A375 (cell line): Measurements from ENCODE around the gene ZNF316. TPM values are rescaled to one million over a fixed set of nuclear protein-coding genes. Genes with fewer than 3 reads are reported as not detected.

Experiments
- total RNA-seq: library from RNA; depleted of rRNA; stranded (reverse); fragments of >200 nt; shearing (Covaris generic); gene quantifications from 2 replicates; pipeline ENCODE4 v1.2.3, GENCODE V29; 2014; rRNA removed

Gene ZNF316
- 23.5 and 25.6 TPM in 2 replicates for total RNA-seq

GRCh38 chr7:6636741-6637543 is at the start of gene ZNF316:
Gene ZNF316 (plus strand): TSS chr7:6637318. CDS start chr7:6642410, 5,092 bp downstream.

GRCh38 chr7:6589829-6590644 is 47.1 kb upstream of the ZNF316 start, which contains the start of gene INTS15:
Gene INTS15 (plus strand): TSS chr7:6590021. CDS start chr7:6590284, 263 bp downstream.

GRCh38 chr7:6614953-6615722 is 22.0 kb upstream of the ZNF316 start, which contains the start of gene ZNF853:
Gene ZNF853 (plus strand): TSS chr7:6615610. CDS start chr7:6616175, 565 bp downstream.

Other genes with a start within 250 kb of the ZNF316 start
- gene DAGLB, start 189.4 kb upstream of the ZNF316 start, total RNA-seq = 24.5 and 31.8 TPM in 2 replicates
- 42.0 and 60.5 TPM in 2 replicates for gene KDELR2, start 153.2 kb upstream of the ZNF316 start, total RNA-seq
- gene GRID2IP, start 85.9 kb upstream of the ZNF316 start, total RNA-seq = 0.04 TPM in 1 of 2 replicates, not detected in the other
- gene ZDHHC4, start 59.9 kb upstream of the ZNF316 start, total RNA-seq = 51.4 and 64.3 TPM in 2 replicates
- 19.0 and 28.3 TPM in 2 replicates for gene INTS15, start 47.3 kb upstream of the ZNF316 start, total RNA-seq
- gene ZNF853, start 21.7 kb upstream of the ZNF316 start, total RNA-seq = 3.9 and 6.9 TPM in 2 replicates
- gene ZNF12, start 69.6 kb downstream of the ZNF316 start, total RNA-seq = 20.6 and 22.7 TPM in 2 replicates
- 0.11 and 0.19 TPM in 2 replicates for gene RSPH10B2, start 116.8 kb downstream of the ZNF316 start, total RNA-seq
- gene CCZ1B, start 189.0 kb downstream of the ZNF316 start, total RNA-seq = 69.8 and 78.7 TPM in 2 replicates